ENCODE data around the gene DST. TPM values are rescaled to one million over a fixed set of nuclear protein-coding genes. Genes with fewer than 3 reads are reported as not detected.

DST gene
- total and polyA plus RNA-seq, 2 of the 8 experiments (the other 6 are each of a cell fraction or from before 2014, with no cell fraction given), result 49.4 to 116 TPM

DNA sequence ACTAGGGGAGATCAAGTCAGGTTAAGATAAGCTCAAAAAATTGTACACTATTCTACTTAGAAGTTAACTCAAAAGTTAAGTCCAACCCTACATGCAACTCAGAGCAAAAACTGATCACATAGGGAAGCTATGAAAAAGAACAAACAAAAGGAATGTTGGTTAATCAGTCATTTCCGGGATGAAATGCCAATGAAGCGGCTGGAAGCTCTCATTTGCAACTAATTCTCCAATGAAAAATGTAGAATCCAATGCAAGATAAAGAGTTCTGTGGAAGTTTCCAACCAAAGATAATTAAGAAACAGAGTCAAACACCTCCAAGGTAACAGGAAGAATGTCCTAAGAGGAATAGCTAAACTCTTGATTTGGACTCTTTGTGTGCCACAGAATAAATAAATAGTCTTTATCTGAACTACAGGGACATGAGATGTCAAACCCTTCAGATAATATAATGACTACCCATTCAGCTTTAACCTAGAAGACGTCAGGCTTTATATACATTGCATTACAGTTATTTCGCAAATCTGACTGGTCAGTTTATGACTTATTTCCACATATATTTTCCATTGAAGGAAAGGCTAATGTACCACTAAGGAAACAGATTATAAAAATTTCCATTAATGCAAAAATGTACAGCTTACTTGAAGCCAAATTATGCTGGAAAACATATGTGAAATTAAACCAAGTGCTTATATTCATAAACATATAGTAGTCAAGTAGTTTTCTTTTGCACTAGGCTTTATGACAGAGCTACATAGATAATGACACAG is 48.0 kb upstream of the DST start:
- no peak for DNase-seq (ENCODE audit: low read depth in 1 of 2, low spot score in 2 of 2)
- TF ChIP-seq KDM4A (IDR thresholded peaks at IDR 0.05; ENCODE audit: low read depth, low read length, severe bottlenecking) (no peak), SRF (IDR thresholded peaks at IDR 0.05; ENCODE audit: low read depth, low read length) (no peak), TBP (IDR thresholded peaks at IDR 0.05; ENCODE audit: low read depth, low read length) (no peak), NRF1 (IDR thresholded peaks at IDR 0.05; ENCODE audit: low read depth, low read length) (no peak), RAD21 (IDR thresholded peaks at IDR 0.05 in 1 of 2, conservative IDR thresholded peaks at IDR 0.05 in 1 of 2; ENCODE audit: low read depth in 2 of 2, low read length in 2 of 2) (no peak), TAF7 (optimal IDR thresholded peaks at IDR 0.05; ENCODE audit: borderline replicate concordance, low read depth, low read length) (no peak), CREB1 (IDR thresholded peaks at IDR 0.05) (no peak), GTF2F1 (IDR thresholded peaks at IDR 0.05; ENCODE audit: borderline replicate concordance, low read depth, low read length) (no peak), HDAC6 (IDR thresholded peaks at IDR 0.05; ENCODE audit: low read depth, low read length) (no peak), RFX5 (IDR thresholded peaks at IDR 0.05; ENCODE audit: borderline replicate concordance, low read depth, low read length) (no peak), CEBPB (IDR thresholded peaks at IDR 0.05; ENCODE audit: low read depth, low read length) (no peak)
- TF ChIP-seq, protein P1, sequence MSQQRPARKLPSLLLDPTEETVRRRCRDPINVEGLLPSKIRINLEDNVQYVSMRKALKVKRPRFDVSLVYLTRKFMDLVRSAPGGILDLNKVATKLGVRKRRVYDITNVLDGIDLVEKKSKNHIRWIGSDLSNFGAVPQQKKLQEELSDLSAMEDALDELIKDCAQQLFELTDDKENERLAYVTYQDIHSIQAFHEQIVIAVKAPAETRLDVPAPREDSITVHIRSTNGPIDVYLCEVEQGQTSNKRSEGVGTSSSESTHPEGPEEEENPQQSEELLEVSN (IDR thresholded peaks at IDR 0.05), result no peak

More for the DNA sequence above, 48.0 kb upstream of the DST start:
- H3K23me2 ChIP-seq (ENCODE audit: low read depth, low read length), result no peaks in the 10 kb centered on the region
- no peak overlapping the region for H2BK20ac ChIP-seq (ENCODE audit: low read length)
- no peak for FAIRE-seq
- no peak overlapping the region for H3K4ac ChIP-seq (replicated peaks; ENCODE audit: insufficient read length, low read depth, low read length)
- no peaks in the 10 kb centered on the region for H3K79me1 ChIP-seq (ENCODE audit: low read depth, low read length)
- H3K4me3 ChIP-seq (ENCODE audit: extremely low read depth in 1 of 4, insufficient read depth in 2 of 4, low read depth in 3 of 4, low read length in 4 of 4), result no peak overlapping the region
- 79% methylated on average over 4 of the region's 4 CpGs; no CpG with 5 or more reads in 1 of the 2 experiments for WGBS, 2 experiments (ENCODE audit: extremely low coverage in 1 of 2, insufficient coverage in 1 of 2, insufficient read length in 1 of 2, insufficient replicate concordance in 2 of 2, low coverage in 1 of 2, low lambda C conversion rate in 2 of 2, missing lambda C conversion rate in 1 of 2)
- no peak overlapping the region for H3K27ac ChIP-seq (ENCODE audit: low read depth, low read length)
- no peaks in the 10 kb centered on the region for H3K9me3 ChIP-seq (ENCODE audit: insufficient read depth in 2 of 2, low read depth in 1 of 2, low read length in 1 of 2)
- H3K79me2 ChIP-seq (ENCODE audit: control insufficient read depth in 1 of 2, insufficient read depth in 2 of 2, low read length in 2 of 2), result peaks cover 0 to 7% of the 10 kb centered on the region in 2 experiments; a peak in 1 of 4 replicates
- H4K20me1 ChIP-seq (replicated peaks in 1 of 2; ENCODE audit: control insufficient read depth in 1 of 2, insufficient read depth in 2 of 2, low read length in 2 of 2), result peaks cover 0 to 2% of the 10 kb centered on the region in 2 experiments
- H2AFZ ChIP-seq (ENCODE audit: low read length), result no peak overlapping the region
- H3K27me3 ChIP-seq (replicated peaks in 1 of 4; ENCODE audit: control insufficient read depth in 3 of 4, extremely low read depth in 1 of 4, insufficient read depth in 3 of 4, low read length in 3 of 4), result no peaks in the 10 kb centered on the region
- no peak overlapping the region for H3K18ac ChIP-seq (ENCODE audit: extremely low read depth, low read length)
- H3K14ac ChIP-seq (ENCODE audit: insufficient read length), result no peak overlapping the region
- no peak overlapping the region for H2AK5ac ChIP-seq (ENCODE audit: low read depth, low read length)
- no peaks in the 10 kb centered on the region for H3K4me1 ChIP-seq (replicated peaks in 1 of 4; ENCODE audit: control insufficient read depth in 3 of 4, insufficient read depth in 4 of 4, low read length in 3 of 4)
- CTCF ChIA-PET (ENCODE audit: partially characterized antibody), result interaction anchor here (1.0 to 2.8 kb wide), 10 partner anchors 8 to 73 kb away, joined by 3 to 14 read pairs (median 4); no protein-coding TSS in a partner anchor
- H2BK12ac ChIP-seq (ENCODE audit: low read depth, low read length), result no peak overlapping the region
- no peak overlapping the region for H3K56ac ChIP-seq (replicated peaks; ENCODE audit: insufficient read length, low read depth, low read length)
- no peak overlapping the region for H4K91ac ChIP-seq (replicated peaks; ENCODE audit: insufficient read length, low read length)
- no peak overlapping the region for H3K4me2 ChIP-seq (ENCODE audit: insufficient read depth in 1 of 2, low read depth in 2 of 2, low read length in 2 of 2)
- no peak overlapping the region for H2BK5ac ChIP-seq (ENCODE audit: low read depth, low read length)
- no peak overlapping the region for H3K23ac ChIP-seq (ENCODE audit: insufficient read length)
- no peaks in the 10 kb centered on the region for H3K36me3 ChIP-seq (ENCODE audit: control insufficient read depth in 2 of 4, insufficient read depth in 4 of 4, low read length in 3 of 4)
- H2BK15ac ChIP-seq (ENCODE audit: low read length), result no peak overlapping the region
- POLR2A ChIA-PET (ENCODE audit: partially characterized antibody), result interaction anchor here (0.6 to 1.2 kb wide), 3 partner anchors 10 to 160 kb away, joined by 3 read pairs; no protein-coding TSS in a partner anchor
- no peak overlapping the region for H3K9ac ChIP-seq (replicated peaks in 1 of 4; ENCODE audit: extremely low read depth in 1 of 4, low read depth in 3 of 4, low read length in 3 of 4)
- no peak overlapping the region for H4K8ac ChIP-seq (ENCODE audit: extremely low read depth, insufficient read depth, low read length)
- H2BK120ac ChIP-seq (replicated peaks; ENCODE audit: low read depth, low read length), result no peak overlapping the region
- no peak overlapping the region for H4K5ac ChIP-seq (ENCODE audit: insufficient read length, low read depth, low read length)
